ENCODE results near the gene TAS2R40. TPM values are rescaled to one million over a fixed set of nuclear protein-coding genes. Genes with fewer than 3 reads are reported as not detected.

TAS2R40 gene
- total and polyA plus RNA-seq, 10 of the 15 experiments (the other 5 are each of a cell fraction or from before 2014, with no cell fraction given), result not detected

- TF ChIP-seq ZBTB11 (CRISPR knock-in tag; IDR thresholded peaks at IDR 0.05) (no peak), RAD21 (IDR thresholded peaks at IDR 0.05; ENCODE audit: insufficient read depth, low read depth, low read length) (no peak), TCF7 (IDR thresholded peaks at IDR 0.05; ENCODE audit: borderline replicate concordance) (no peak)
Observed at GRCh38 chr7:143247372-143247771, 25.5 kb downstream of the TAS2R40 start (continued).

DNA sequence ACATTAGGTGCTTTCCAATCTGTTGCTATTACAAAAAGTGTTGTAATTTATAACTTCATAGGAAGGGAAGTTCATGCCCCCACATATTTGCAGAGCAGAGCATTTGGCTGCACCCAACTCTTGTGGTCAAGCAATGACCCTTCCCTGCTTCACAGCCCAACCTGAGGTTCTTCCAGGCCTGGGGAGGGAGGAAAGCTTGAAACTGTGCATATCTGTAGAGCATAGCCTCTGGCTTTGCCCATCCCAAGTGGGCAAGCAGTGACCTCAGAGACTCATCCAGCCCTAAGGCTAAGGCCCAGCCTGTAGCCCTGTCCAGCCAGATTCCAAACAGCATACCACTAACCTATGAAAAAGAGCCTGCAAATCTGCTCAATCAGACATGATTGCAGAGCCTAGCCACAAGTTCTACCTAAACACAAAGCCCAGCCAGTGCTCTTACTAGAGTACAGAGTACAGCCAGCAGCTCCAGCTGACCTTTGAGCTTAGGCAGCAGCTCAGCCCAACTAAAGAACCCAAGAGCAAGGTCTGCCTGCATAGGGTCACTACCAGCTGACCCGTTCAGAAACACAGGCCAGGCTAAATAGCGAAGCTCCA, 27.0 kb downstream of the TAS2R40 start:
- ChIA-PET RAD21 (ENCODE audit: unreplicated experiment) (no interaction called here), POLR2A (no interaction called here), CTCF (interaction anchor here (1.3 to 9.4 kb wide), 6 partner anchors 9 to 167 kb away, joined by 3 to 66 read pairs (median 6); partner anchors contain the start of gene GSTK1), SMC1A (ENCODE audit: uncharacterized antibody, unreplicated experiment) (interaction anchor here (1.0 to 2.7 kb wide), 5 partner anchors 8 to 88 kb away, joined by 3 to 16 read pairs (median 5); no protein-coding TSS in a partner anchor)
- no peak overlapping the region for H3K9ac ChIP-seq (ENCODE audit: control insufficient read depth, insufficient read depth, low read length)
- no peaks in the 10 kb centered on the region for H4K20me1 ChIP-seq (ENCODE audit: control insufficient read depth, insufficient read depth)
- H3K9me3 ChIP-seq (replicated peaks; ENCODE audit: control insufficient read depth, insufficient read depth, low read length), result no peaks in the 10 kb centered on the region; the same call in 2 of the 3 replicates
- H3K27me3 ChIP-seq (replicated peaks in 1 of 2; ENCODE audit: control insufficient read depth in 2 of 2, insufficient read depth in 2 of 2, low read length in 1 of 2), result no peaks in the 10 kb centered on the region
- WGBS (ENCODE audit: insufficient coverage, insufficient replicate concordance, low lambda C conversion rate, missing lambda C conversion rate), result 25% methylated on average over 2 of the region's 2 CpGs
- H3K4me1 ChIP-seq (ENCODE audit: control insufficient read depth, insufficient read depth, low read length), result no peaks in the 10 kb centered on the region
- in situ Hi-C loops (cut with MboI), result no loop called here
- no peak for FAIRE-seq
- no peak for ATAC-seq
- no peak overlapping the region for H2AFZ ChIP-seq (ENCODE audit: control insufficient read depth, low read depth, low read length)
- no peaks in the 10 kb centered on the region for H3K79me2 ChIP-seq (ENCODE audit: control insufficient read depth, insufficient read depth, low read length)
- intact Hi-C loops (cut with micrococcal nuclease; ENCODE audit: unreplicated experiment), result loop anchor here (10.0 kb wide), 1 partner anchor 876 kb away; the partner anchor contains the start of gene OR2A14
- no peak for TF ChIP-seq POU2F2 (IDR thresholded peaks at IDR 0.05; ENCODE audit: borderline replicate concordance, low read depth, low read length)
- TF ChIP-seq, protein P1, sequence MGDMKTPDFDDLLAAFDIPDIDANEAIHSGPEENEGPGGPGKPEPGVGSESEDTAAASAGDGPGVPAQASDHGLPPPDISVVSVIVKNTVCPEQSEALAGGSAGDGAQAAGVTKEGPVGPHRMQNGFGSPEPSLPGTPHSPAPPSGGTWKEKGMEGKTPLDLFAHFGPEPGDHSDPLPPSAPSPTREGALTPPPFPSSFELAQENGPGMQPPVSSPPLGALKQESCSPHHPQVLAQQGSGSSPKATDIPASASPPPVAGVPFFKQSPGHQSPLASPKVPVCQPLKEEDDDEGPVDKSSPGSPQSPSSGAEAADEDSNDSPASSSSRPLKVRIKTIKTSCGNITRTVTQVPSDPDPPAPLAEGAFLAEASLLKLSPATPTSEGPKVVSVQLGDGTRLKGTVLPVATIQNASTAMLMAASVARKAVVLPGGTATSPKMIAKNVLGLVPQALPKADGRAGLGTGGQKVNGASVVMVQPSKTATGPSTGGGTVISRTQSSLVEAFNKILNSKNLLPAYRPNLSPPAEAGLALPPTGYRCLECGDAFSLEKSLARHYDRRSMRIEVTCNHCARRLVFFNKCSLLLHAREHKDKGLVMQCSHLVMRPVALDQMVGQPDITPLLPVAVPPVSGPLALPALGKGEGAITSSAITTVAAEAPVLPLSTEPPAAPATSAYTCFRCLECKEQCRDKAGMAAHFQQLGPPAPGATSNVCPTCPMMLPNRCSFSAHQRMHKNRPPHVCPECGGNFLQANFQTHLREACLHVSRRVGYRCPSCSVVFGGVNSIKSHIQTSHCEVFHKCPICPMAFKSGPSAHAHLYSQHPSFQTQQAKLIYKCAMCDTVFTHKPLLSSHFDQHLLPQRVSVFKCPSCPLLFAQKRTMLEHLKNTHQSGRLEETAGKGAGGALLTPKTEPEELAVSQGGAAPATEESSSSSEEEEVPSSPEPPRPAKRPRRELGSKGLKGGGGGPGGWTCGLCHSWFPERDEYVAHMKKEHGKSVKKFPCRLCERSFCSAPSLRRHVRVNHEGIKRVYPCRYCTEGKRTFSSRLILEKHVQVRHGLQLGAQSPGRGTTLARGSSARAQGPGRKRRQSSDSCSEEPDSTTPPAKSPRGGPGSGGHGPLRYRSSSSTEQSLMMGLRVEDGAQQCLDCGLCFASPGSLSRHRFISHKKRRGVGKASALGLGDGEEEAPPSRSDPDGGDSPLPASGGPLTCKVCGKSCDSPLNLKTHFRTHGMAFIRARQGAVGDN (IDR thresholded peaks at IDR 0.05), result no peak
- TF ChIP-seq ASH2L (IDR thresholded peaks at IDR 0.05; ENCODE audit: borderline replicate concordance, low read depth), result no peak
- no peak for TF ChIP-seq MEF2B (IDR thresholded peaks at IDR 0.05; ENCODE audit: partially characterized antibody, poor library complexity, severe bottlenecking)
- TF ChIP-seq SP1 (IDR thresholded peaks at IDR 0.05; ENCODE audit: low read depth, low read length), result no peak
- no peak for TF ChIP-seq PAX8 (IDR thresholded peaks at IDR 0.05)
- no peak for TF ChIP-seq TCF7 (IDR thresholded peaks at IDR 0.05; ENCODE audit: borderline replicate concordance)
- no peak for TF ChIP-seq NFIC (IDR thresholded peaks at IDR 0.05; ENCODE audit: low read depth, low read length)
- no peak overlapping the region for H3K27ac ChIP-seq (ENCODE audit: control insufficient read depth, insufficient read depth)
- no peaks in the 10 kb centered on the region for H3K36me3 ChIP-seq (ENCODE audit: control insufficient read depth in 2 of 2, insufficient read depth in 2 of 2, low read length in 1 of 2)
- H3K4me2 ChIP-seq (ENCODE audit: control insufficient read depth, insufficient read depth), result no peak overlapping the region
- no peak overlapping the region for H3K4me3 ChIP-seq
- no peak for DNase-seq (ENCODE audit: low read depth, low spot score)
- no TSS peak for BruUV-seq (replicated peaks)
